Chondrocyte (in vitro differentiated cells): ENCODE measurements around the gene PGBD2. TPM values are rescaled to one million over a fixed set of nuclear protein-coding genes. Genes with fewer than 3 reads are reported as not detected.
A peak's percentile ranks its signal among the peaks of the same experiment; 100 is the strongest.

ENCODE experiments used
- DNase-seq: peaks from one replicate; pipeline ENCODE4 v3.0.0; 2021; ENCODE audit warnings: mixed read lengths, low spot score
- H3K27ac Mint-ChIP-seq: one replicate; pipeline ENCODE4 v1.8.0; 2021; ENCODE audit warnings: mild to moderate bottlenecking, moderate library complexity, mixed read lengths; ENCODE audit not compliant: unreplicated experiment
- H3K27me3 Mint-ChIP-seq: 2 replicates; pipeline ENCODE4 v1.8.0; 2021; ENCODE audit warnings: low read depth, mixed read lengths
- H3K36me3 Mint-ChIP-seq: 2 replicates; pipeline ENCODE4 v1.8.0; 2021; ENCODE audit warnings: low read depth, mixed read lengths
- H3K4me1 Mint-ChIP-seq: 2 replicates; pipeline ENCODE4 v1.8.0; 2021; ENCODE audit warnings: low read depth, mild to moderate bottlenecking, mixed read lengths
- H3K4me3 Mint-ChIP-seq: one replicate; pipeline ENCODE4 v1.8.0; 2021; ENCODE audit warnings: mild to moderate bottlenecking, moderate library complexity, mixed read lengths; ENCODE audit not compliant: unreplicated experiment
- H3K9me3 Mint-ChIP-seq: 2 replicates; pipeline ENCODE4 v1.8.0; 2021; ENCODE audit warnings: low read depth, mixed read lengths
- total RNA-seq: library from RNA; stranded (reverse); gene quantifications from 3 replicates; pipeline ENCODE4 v1.2.1, GENCODE V29; 2021
- TF ChIP-seq, protein P1 (sequence below): fragments of 200-600 bp; sonication (generic); IDR thresholded peaks from 2 replicates; pipeline ENCODE4 v1.5.0; 2021; ENCODE audit warnings: antibody characterized with exemption, mild to moderate bottlenecking, moderate library complexity

Gene PGBD2
- total RNA-seq, 1 donor from 2014 or later, result 5.2 TPM

DNA sequence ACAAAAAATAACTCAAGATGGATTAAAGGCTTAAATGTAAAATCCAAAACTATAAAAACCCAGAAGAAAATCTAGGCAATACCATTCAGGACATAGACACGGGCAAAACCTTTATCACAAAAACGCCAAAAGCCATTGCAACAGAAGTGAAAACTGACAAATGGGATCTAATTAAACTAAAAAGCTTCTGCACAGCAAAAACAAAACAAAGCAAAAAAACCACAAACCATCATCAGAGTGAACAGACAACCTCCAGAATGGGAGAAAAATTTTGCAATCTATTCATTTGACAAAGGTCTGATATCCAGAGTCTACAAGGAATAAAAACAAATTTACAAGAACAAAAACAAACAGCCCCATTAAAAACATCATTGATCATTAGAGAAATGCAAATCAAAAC lies 4.5 kb upstream of the PGBD2 start:
- Mint-ChIP-seq H3K27ac (no peak overlapping the region), H3K36me3 (peaks cover 6% of the 10 kb centered on the region), H3K4me1 (peaks cover 8% of the 10 kb centered on the region), H3K9me3 (peaks cover 8% of the 10 kb centered on the region), H3K4me3 (no peak overlapping the region), H3K27me3 (peaks cover 45% of the 10 kb centered on the region)
- TF ChIP-seq, protein P1, sequence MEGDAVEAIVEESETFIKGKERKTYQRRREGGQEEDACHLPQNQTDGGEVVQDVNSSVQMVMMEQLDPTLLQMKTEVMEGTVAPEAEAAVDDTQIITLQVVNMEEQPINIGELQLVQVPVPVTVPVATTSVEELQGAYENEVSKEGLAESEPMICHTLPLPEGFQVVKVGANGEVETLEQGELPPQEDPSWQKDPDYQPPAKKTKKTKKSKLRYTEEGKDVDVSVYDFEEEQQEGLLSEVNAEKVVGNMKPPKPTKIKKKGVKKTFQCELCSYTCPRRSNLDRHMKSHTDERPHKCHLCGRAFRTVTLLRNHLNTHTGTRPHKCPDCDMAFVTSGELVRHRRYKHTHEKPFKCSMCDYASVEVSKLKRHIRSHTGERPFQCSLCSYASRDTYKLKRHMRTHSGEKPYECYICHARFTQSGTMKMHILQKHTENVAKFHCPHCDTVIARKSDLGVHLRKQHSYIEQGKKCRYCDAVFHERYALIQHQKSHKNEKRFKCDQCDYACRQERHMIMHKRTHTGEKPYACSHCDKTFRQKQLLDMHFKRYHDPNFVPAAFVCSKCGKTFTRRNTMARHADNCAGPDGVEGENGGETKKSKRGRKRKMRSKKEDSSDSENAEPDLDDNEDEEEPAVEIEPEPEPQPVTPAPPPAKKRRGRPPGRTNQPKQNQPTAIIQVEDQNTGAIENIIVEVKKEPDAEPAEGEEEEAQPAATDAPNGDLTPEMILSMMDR, result no peak
- DNase-seq, result no peak

DNA sequence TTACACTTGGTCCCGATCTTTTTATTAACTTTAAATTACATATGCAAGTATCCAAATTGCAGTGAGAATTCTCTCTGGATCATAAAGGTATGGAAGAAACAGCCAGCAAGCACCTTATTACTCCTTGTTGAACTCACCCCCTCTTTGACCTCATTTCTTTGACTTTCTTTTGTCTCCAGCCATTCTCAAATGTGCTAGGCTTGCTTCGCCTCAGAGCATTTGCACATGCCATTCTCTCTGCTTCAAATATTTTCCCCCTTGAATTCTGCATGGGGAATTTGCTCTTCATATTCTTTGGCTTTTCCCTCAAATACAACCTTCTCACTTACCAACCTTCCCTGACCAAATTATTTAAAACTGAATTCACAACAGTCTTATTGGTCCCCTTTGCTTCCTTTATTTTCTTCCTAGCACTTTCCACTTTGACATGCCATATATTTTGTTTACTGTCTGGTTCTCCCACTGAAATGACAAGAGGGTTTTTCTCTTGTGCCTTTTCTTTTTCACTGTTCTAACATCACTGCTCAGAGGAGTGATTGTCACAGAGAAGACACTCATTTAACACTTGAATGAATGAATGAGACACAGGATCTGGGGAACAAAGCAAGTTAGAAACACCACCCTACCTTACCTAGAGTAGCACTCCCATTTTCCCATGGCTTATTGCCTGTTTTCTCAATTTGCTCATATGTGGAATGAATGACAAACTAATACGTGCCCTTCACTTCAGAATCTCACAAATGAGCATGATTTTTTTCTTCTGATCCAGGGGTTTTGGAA lies 1.4 kb upstream of the PGBD2 start:
- H3K4me3 Mint-ChIP-seq, result no peak overlapping the region
- peaks cover 25% of the 10 kb centered on the region for H3K4me1 Mint-ChIP-seq
- no peak overlapping the region for H3K27ac Mint-ChIP-seq
- TF ChIP-seq, protein P1, result no peak
- H3K36me3 Mint-ChIP-seq, result peaks cover 2% of the 10 kb centered on the region
- peaks cover 25% of the 10 kb centered on the region for H3K27me3 Mint-ChIP-seq
- no peak for DNase-seq
- peaks cover 2% of the 10 kb centered on the region for H3K9me3 Mint-ChIP-seq

- H3K36me3 Mint-ChIP-seq, result peaks cover 3% of the 10 kb centered on the region
These were observed 400 bp upstream of the PGBD2 start for GRCh38 chr1:248905662-248906008.

GRCh38 chr1:248906753-248907661 lies 972 bp downstream of the PGBD2 start:
- Mint-ChIP-seq H3K4me1 (peaks cover 25% of the 10 kb centered on the region), H3K36me3 (peaks cover 3% of the 10 kb centered on the region), H3K27ac (peak overlapping the region; percentile 99), H3K4me3 (peak overlapping the region; percentile 98), H3K9me3 (no peaks in the 10 kb centered on the region), H3K27me3 (peaks cover 7% of the 10 kb centered on the region)
- TF ChIP-seq, protein P1, result no peak
- DNase-seq, result no peak

More at GRCh38 chr1:248905662-248906008, 400 bp upstream of the PGBD2 start:
- H3K9me3 Mint-ChIP-seq, result no peaks in the 10 kb centered on the region
- peaks cover 15% of the 10 kb centered on the region for H3K27me3 Mint-ChIP-seq
- no peak for DNase-seq
- TF ChIP-seq, protein P1, result no peak
- peak overlapping the region; percentile 99 for H3K27ac Mint-ChIP-seq
- H3K4me3 Mint-ChIP-seq, result peak overlapping the region; percentile 94
- peaks cover 25% of the 10 kb centered on the region for H3K4me1 Mint-ChIP-seq

DNA sequence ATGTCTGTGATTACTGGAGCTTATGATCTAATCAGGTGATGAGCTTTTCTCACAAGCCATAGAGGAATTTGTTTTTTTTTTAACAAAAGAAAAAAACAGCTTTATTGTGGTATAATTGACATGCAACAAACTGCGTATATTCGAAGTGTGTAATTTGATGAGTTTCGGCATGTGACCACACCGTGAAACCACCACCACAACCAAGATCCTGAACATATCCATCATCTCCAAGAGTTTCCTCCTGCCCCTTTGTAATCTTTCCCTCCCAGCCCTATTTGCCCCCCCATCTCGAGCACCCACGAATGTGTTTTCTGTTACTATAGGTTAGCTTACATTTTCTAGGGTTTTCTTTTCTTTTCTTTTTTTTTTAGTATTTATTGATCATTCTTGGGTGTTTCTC lies 4.7 kb downstream of the PGBD2 start:
- DNase-seq, result no peak
- H3K4me1 Mint-ChIP-seq, result peaks cover 21% of the 10 kb centered on the region
- no peak overlapping the region for H3K27ac Mint-ChIP-seq
- H3K9me3 Mint-ChIP-seq, result no peaks in the 10 kb centered on the region
- no peak overlapping the region for H3K4me3 Mint-ChIP-seq
- peaks cover 19% of the 10 kb centered on the region for H3K36me3 Mint-ChIP-seq
- TF ChIP-seq, protein P1, result no peak
- H3K27me3 Mint-ChIP-seq, result no peaks in the 10 kb centered on the region
